Measurements from ENCODE around the gene EAF1.
"Not testable (repeated sequence)": the region's sequence is repeated elsewhere in the genome, so short reads cannot be mapped to it uniquely, and the experiment has no call there.

EAF1 gene

GRCh38 chr3:15452156-15452555 lies 24.8 kb downstream of the EAF1 start:
- DNase-seq (ENCODE audit: low read depth in 2 of 2) = no peak

GRCh38 chr3:15452961-15453360 lies 25.6 kb downstream of the EAF1 start:
- DNase-seq (ENCODE audit: low read depth in 2 of 2) = no peak

GRCh38 chr3:15453501-15453900 lies 26.1 kb downstream of the EAF1 start:
- no peak for DNase-seq (ENCODE audit: low read depth in 2 of 2)

- no peak for DNase-seq (ENCODE audit: low read depth in 2 of 2)
Measured at GRCh38 chr3:15453991-15454625, 26.7 kb downstream of the EAF1 start.

- DNase-seq (ENCODE audit: low read depth in 2 of 2) = no peak
Measured at GRCh38 chr3:15454965-15455364, 27.6 kb downstream of the EAF1 start.

- no peak for DNase-seq (ENCODE audit: low read depth in 2 of 2)
Measured at GRCh38 chr3:15455756-15456155, 28.4 kb downstream of the EAF1 start.

GRCh38 chr3:15456321-15456720 lies 28.9 kb downstream of the EAF1 start:
- no peak for DNase-seq (ENCODE audit: low read depth in 2 of 2)

GRCh38 chr3:15456915-15457314 lies 29.5 kb downstream of the EAF1 start:
- not testable (repeated sequence) for DNase-seq (ENCODE audit: low read depth in 2 of 2)

GRCh38 chr3:15458212-15458780 lies 30.9 kb downstream of the EAF1 start:
- DNase-seq (ENCODE audit: low read depth in 2 of 2) = no peak

- no peak for DNase-seq (ENCODE audit: low read depth in 2 of 2)
Measured at GRCh38 chr3:15460891-15461531, 33.6 kb downstream of the EAF1 start.

GRCh38 chr3:15462451-15462850 lies 35.1 kb downstream of the EAF1 start:
- no peak for DNase-seq (ENCODE audit: low read depth in 2 of 2)

- no peak for DNase-seq (ENCODE audit: low read depth in 2 of 2)
Measured at GRCh38 chr3:15465876-15466585, 38.6 kb downstream of the EAF1 start.

GRCh38 chr3:15467227-15468181 lies 40.1 kb downstream of the EAF1 start:
- DNase-seq (ENCODE audit: low read depth in 2 of 2) = no peak

- no peak for DNase-seq (ENCODE audit: low read depth in 2 of 2)
Measured at GRCh38 chr3:15470261-15470660, 42.9 kb downstream of the EAF1 start.

GRCh38 chr3:15470849-15471248 lies 43.5 kb downstream of the EAF1 start:
- DNase-seq (ENCODE audit: low read depth in 2 of 2) = no peak

GRCh38 chr3:15471861-15472260 lies 44.5 kb downstream of the EAF1 start:
- no peak for DNase-seq (ENCODE audit: low read depth in 2 of 2)

- no peak for DNase-seq (ENCODE audit: low read depth in 2 of 2)
Measured at GRCh38 chr3:15475161-15475560, 47.8 kb downstream of the EAF1 start.

- no peak for DNase-seq (ENCODE audit: low read depth in 2 of 2)
Measured at GRCh38 chr3:15476378-15476777, 49.0 kb downstream of the EAF1 start.

GRCh38 chr3:15477951-15478639 lies 50.7 kb downstream of the EAF1 start:
- DNase-seq (ENCODE audit: low read depth in 2 of 2) = no peak

- DNase-seq (ENCODE audit: low read depth in 2 of 2) = no peak
Measured at GRCh38 chr3:15478640-15478979, 51.2 kb downstream of the EAF1 start.

All from stimulated activated CD4-positive, alpha-beta T cell treated with anti-CD3 and anti-CD28 coated beads, Interleukin-12 subunit alpha, Interleukin-12 subunit beta, amount 100 ng/mL, for 24 hours (primary cell).